DND-41 (cell line): Measurements from ENCODE around the gene THSD1.
A peak's percentile ranks its signal among the peaks of the same experiment; 100 is the strongest.

ENCODE experiments used
- ATAC-seq: fragments of 200-7000 bp; cut with Tn5 transposase; 3 replicates; pipeline ENCODE4 v1.9.1; 2021; ENCODE audit warnings: low read depth; ENCODE audit not compliant: insufficient read depth
- DNase-seq: peaks from one replicate; pipeline ENCODE4 v3.0.0-alpha.2; 2020
- H2AFZ ChIP-seq: 2 replicates; pipeline ENCODE4 v1.6.0; 2012; ENCODE audit warnings: low read depth, low read length
- H3K27ac ChIP-seq: 2 replicates; pipeline ENCODE4 v1.5.1; 2012; ENCODE audit warnings: low read length, inconsistent platforms
- H3K27me3 ChIP-seq: fragments of 200-600 bp; sonication (generic); 2 replicates; pipeline ENCODE4 v1.6.0; 2012; ENCODE audit warnings: low read length, mild to moderate bottlenecking, inconsistent platforms; ENCODE audit not compliant: insufficient read depth, poor library complexity
- H3K36me3 ChIP-seq: 2 replicates; pipeline ENCODE4 v1.5.1; 2012; ENCODE audit warnings: low read length, inconsistent platforms; ENCODE audit not compliant: insufficient read depth
- H3K4me1 ChIP-seq: 2 replicates; pipeline ENCODE4 v1.5.1; 2012; ENCODE audit warnings: mild to moderate bottlenecking, low read length; ENCODE audit not compliant: insufficient read depth
- H3K4me2 ChIP-seq: 2 replicates; pipeline ENCODE4 v1.6.0; 2012; ENCODE audit warnings: mild to moderate bottlenecking, moderate library complexity, low read length, inconsistent platforms; ENCODE audit not compliant: insufficient read depth
- H3K4me3 ChIP-seq, 2 experiments: fragments of 200-600 bp in 1 of 2; shearing (Covaris generic) in 1 of 2; 2 replicates each; pipeline ENCODE4 v1.5.1; 2012 to 2016; ENCODE audit warnings: inconsistent platforms in 2 of 2, low read length in 2 of 2, mild to moderate bottlenecking in 2 of 2, low read depth in 1 of 2, moderate library complexity in 1 of 2
- H3K79me2 ChIP-seq: 2 replicates; pipeline ENCODE4 v1.6.0; 2012; ENCODE audit warnings: low read length, inconsistent platforms; ENCODE audit not compliant: insufficient read depth
- H3K9ac ChIP-seq: 2 replicates; pipeline ENCODE4 v1.6.0; 2012; ENCODE audit warnings: low read depth, mild to moderate bottlenecking, inconsistent platforms, low read length, moderate library complexity
- H3K9me3 ChIP-seq: 2 replicates; pipeline ENCODE4 v1.5.1; 2012; ENCODE audit warnings: low read length, moderate library complexity, mild to moderate bottlenecking, inconsistent platforms; ENCODE audit not compliant: insufficient read depth, severe bottlenecking
- H4K20me1 ChIP-seq: 2 replicates; pipeline ENCODE4 v1.6.0; 2012; ENCODE audit warnings: low read length; ENCODE audit not compliant: insufficient read depth
- EZH2 ChIP-seq: IDR thresholded peaks from 3 replicates; pipeline ENCODE4 v1.6.1; 2012; ENCODE audit warnings: borderline replicate concordance, low read depth, mild to moderate bottlenecking, moderate library complexity, low read length, inconsistent platforms; ENCODE audit not compliant: severe bottlenecking
- TF ChIP-seq, protein P1 (sequence below): IDR thresholded peaks from 2 replicates; pipeline ENCODE4 v1.5.1; 2012; ENCODE audit warnings: borderline replicate concordance, low read length, moderate library complexity, mild to moderate bottlenecking; ENCODE audit not compliant: poor library complexity, severe bottlenecking; ENCODE audit errors: extremely low read depth

Gene THSD1, protein sequence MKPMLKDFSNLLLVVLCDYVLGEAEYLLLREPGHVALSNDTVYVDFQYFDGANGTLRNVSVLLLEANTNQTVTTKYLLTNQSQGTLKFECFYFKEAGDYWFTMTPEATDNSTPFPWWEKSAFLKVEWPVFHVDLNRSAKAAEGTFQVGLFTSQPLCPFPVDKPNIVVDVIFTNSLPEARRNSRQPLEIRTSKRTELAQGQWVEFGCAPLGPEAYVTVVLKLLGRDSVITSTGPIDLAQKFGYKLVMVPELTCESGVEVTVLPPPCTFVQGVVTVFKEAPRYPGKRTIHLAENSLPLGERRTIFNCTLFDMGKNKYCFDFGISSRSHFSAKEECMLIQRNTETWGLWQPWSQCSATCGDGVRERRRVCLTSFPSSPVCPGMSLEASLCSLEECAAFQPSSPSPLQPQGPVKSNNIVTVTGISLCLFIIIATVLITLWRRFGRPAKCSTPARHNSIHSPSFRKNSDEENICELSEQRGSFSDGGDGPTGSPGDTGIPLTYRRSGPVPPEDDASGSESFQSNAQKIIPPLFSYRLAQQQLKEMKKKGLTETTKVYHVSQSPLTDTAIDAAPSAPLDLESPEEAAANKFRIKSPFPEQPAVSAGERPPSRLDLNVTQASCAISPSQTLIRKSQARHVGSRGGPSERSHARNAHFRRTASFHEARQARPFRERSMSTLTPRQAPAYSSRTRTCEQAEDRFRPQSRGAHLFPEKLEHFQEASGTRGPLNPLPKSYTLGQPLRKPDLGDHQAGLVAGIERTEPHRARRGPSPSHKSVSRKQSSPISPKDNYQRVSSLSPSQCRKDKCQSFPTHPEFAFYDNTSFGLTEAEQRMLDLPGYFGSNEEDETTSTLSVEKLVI

DNA sequence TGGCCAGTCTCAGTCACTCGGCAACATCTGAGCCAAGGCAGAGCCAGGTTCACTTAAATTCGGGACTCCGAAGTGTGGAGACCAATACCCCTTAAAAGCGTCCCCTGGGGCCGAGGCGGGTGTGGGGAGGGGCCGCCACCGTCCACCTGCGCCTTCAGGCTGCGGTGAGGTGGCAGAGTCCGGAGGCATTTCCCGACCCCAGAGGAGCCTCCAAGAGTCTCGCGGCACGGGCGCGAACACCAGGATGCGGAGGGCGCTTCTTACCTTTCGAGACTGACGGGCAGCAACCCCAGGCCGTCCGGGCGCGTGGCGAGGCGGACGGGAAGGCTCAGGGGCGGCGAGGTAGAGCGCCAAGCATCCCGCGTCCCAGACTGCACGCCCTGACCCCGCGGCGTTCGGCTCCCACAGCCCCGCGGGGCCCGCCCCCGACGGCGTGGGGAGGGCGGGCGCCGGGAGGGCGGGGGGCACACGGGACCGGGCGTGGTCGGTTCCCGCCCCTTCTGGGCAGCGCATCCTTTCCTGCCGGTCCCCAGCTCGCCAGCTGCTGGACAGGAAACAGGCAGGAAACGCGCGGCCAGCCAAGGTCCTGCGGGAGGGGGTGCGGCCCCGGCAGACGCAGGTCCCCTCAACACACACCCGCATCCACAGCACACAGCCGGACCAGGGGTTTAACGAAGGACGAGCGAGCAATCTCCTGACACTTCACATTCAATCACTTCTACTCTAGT is at the start of gene THSD1:
Gene THSD1 (minus strand): TSS at position 406 of the 728 bp plus-strand sequence. CDS start 3,572 bp downstream, outside the sequence.
- Histone ChIP-seq H2AFZ (no peak within 1 kb of the TSS), H3K79me2 (no peaks in the 10 kb centered on the region), H4K20me1 (no peaks in the 10 kb centered on the region), H3K36me3 (peaks cover 4% of the 10 kb centered on the region; the same call in 1 of the 2 replicates), H3K9ac (no peak within 1 kb of the TSS), H3K4me2 (no peak within 1 kb of the TSS), H3K4me1 (no peaks in the 10 kb centered on the region), H3K9me3 (no peaks in the 10 kb centered on the region), H3K27ac (no peak within 1 kb of the TSS), H3K4me3 (no peak within 1 kb of the TSS), H3K27me3 (no peaks in the 10 kb centered on the region)
- no peak for DNase-seq
- TF ChIP-seq, protein P1, sequence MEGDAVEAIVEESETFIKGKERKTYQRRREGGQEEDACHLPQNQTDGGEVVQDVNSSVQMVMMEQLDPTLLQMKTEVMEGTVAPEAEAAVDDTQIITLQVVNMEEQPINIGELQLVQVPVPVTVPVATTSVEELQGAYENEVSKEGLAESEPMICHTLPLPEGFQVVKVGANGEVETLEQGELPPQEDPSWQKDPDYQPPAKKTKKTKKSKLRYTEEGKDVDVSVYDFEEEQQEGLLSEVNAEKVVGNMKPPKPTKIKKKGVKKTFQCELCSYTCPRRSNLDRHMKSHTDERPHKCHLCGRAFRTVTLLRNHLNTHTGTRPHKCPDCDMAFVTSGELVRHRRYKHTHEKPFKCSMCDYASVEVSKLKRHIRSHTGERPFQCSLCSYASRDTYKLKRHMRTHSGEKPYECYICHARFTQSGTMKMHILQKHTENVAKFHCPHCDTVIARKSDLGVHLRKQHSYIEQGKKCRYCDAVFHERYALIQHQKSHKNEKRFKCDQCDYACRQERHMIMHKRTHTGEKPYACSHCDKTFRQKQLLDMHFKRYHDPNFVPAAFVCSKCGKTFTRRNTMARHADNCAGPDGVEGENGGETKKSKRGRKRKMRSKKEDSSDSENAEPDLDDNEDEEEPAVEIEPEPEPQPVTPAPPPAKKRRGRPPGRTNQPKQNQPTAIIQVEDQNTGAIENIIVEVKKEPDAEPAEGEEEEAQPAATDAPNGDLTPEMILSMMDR, result no peak
- TF ChIP-seq EZH2, result no peak
- ATAC-seq, result no peak

DNA sequence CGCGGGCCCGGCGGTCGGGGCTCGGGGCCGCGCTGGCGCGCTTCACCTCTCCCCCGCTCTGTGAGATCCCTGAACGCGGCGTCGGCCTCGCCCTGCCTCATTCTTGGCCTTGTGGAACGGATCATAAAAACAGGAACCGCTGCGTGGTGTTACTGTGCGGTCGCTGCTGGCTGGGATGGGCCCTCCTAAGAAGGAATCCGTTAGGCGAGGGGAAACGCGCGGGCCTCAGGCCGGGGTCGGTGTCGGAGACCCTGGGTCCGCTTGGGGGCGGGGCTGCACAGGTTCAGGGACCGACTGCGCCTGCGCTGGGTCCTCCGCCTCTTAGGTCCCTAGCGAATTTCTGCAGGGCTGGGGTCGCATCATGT is 49.7 kb upstream of the THSD1 start:
- ATAC-seq, result peak; percentile 63

DNA sequence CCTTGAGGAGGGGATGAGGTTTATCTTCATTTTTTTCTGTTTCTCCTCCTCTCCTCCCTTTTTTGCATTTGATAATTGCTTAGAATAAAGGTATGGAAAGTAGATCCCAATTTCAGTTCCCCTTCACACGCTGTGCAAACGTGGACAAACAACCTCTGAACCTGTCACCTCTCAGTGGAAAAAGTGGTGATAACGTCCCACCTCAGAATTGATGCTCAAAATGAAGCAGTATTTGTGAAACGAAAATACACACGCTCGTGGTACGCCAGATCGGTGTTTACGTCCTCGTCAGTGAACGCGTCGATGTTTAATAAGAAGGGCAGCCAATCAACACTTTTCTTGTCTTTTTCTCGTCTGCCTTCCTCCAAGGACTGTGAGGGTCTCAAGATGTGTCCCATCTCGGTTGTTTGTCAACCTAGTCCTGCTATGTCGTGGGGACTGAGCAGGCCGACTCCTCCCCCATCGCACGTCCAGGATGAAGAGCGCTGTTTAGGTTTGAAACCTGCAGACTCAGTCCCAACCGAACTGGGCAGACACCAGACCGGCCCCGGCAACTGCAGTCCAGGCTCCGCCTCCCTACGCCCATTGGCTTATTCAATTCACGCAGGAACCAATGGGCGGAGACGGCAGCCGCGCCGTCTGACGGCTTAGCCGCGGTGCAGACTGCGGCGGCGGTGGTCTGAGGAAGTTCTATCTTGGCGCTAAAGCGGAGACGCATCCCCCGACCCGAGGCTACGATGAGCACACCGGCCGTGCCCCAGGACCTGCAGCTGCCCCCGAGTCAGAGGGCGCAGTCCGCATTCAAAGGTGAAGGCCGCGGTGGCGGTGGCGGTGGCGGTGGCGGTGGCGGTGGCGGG is 49.1 kb upstream of the THSD1 start, which contains the start of gene CKAP2:
Gene CKAP2 (plus strand): TSS at position 659 of the 857 bp plus-strand sequence. CDS start 79 bp downstream, at position 738.
- ATAC-seq (peak; percentile 83), DNase-seq (peak; percentile 96)
- H3K4me1 ChIP-seq, result peaks cover 62% of the 10 kb centered on the region
- TF ChIP-seq, protein P1, result peak; percentile 32
- TF ChIP-seq EZH2, result no peak
- H3K9ac ChIP-seq, result peak within 1 kb of the TSS; percentile 93
- peak within 1 kb of the TSS; percentile 87 for H3K4me2 ChIP-seq
- peaks cover 33% of the 10 kb centered on the region for H3K36me3 ChIP-seq
- no peaks in the 10 kb centered on the region for H3K27me3 ChIP-seq
- H3K79me2 ChIP-seq, result peaks cover 58% of the 10 kb centered on the region
- H3K9me3 ChIP-seq, result no peaks in the 10 kb centered on the region
- peak within 1 kb of the TSS; percentile 77 to 90 for H3K4me3 ChIP-seq
- peak within 1 kb of the TSS; percentile 97 for H3K27ac ChIP-seq
- H4K20me1 ChIP-seq, result peaks cover 27% of the 10 kb centered on the region
- H2AFZ ChIP-seq, result peak within 1 kb of the TSS; percentile 89

More for the DNA sequence above, 49.7 kb upstream of the THSD1 start:
- peak overlapping the region; percentile 77 to 90 for H3K4me3 ChIP-seq
- peaks cover 61% of the 10 kb centered on the region for H3K79me2 ChIP-seq
- H3K9me3 ChIP-seq, result no peaks in the 10 kb centered on the region
- peaks cover 39% of the 10 kb centered on the region for H3K36me3 ChIP-seq
- peaks cover 67% of the 10 kb centered on the region for H3K4me1 ChIP-seq
- H4K20me1 ChIP-seq, result peaks cover 29% of the 10 kb centered on the region
- H3K9ac ChIP-seq, result peak overlapping the region; percentile 93
- peak overlapping the region; percentile 89 for H2AFZ ChIP-seq
- TF ChIP-seq, protein P1, result no peak
- TF ChIP-seq EZH2, result no peak
- peak overlapping the region; percentile 87 for H3K4me2 ChIP-seq
- DNase-seq, result peak; percentile 85
- peak overlapping the region; percentile 97 for H3K27ac ChIP-seq
- H3K27me3 ChIP-seq, result no peaks in the 10 kb centered on the region
